Activated T-helper 1 cell treated with Interleukin-2 at 50 U/mL for 16 hours (primary cell): ENCODE data around the gene CCDC88A.
"Not testable (repeated sequence)": the region's sequence is repeated elsewhere in the genome, so short reads cannot be mapped to it uniquely, and the experiment has no call there.

Source experiments
- DNase-seq: peaks from one replicate; pipeline ENCODE4 v3.0.0-alpha.2; 2020; ENCODE audit warnings: low read depth

The CCDC88A gene

DNA sequence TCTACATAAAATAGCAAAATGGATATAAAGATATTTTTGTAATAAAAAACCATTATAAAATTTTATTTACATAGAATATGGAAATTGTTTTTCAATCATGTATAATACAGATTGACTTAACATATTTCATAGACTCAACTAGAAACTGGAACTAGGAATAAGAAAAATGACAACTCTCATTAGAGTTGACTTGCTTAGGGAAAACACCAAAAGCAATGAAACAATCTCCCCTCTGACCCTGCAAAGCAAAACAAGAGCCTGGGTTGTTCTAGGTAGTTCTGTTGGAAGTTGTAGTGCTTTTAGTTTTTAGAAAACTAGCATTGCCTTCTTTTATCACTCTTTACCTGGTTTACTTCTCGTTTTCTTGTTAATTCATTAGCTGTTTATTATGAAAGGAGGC, 118.4 kb downstream of the CCDC88A start:
- DNase-seq: no peak

DNA sequence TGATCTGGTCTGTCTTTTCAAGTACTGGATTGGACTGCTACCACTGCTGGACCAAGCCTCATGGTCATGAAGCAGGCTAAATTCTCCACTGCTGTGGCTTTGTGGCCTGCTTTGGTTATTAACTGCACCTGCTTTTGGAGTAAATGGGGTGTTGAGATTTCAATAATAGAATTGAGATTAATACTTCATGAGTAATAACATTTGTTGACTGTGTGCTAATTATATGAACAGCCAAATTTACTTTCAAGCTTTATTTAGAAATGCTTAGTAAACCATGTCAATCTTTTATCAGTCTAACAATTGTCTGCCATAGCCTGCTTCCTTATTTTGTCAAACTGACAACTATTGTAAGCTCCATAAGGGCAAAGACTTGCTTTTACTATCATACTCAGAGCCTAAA, 123.3 kb downstream of the CCDC88A start:
- no peak for DNase-seq

DNA sequence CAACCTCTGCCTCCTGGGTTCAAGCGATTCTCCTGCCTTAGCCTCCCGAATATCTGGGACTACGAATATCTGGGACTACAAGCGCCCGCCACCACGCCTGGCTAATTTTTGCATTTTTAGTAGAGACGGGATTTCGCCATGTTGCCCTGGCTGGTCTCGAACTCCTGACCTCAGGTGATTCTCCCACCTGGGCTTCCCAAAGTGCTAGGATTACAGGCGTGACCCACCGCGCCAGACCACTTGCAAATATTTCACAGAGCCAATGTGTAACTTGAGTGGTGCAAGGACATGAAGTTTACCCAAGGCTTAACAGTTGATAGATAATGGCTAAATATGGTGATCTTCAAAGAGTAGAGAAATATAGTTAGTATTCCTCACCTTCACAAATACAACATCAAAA, 136.6 kb downstream of the CCDC88A start:
- no peak for DNase-seq

GRCh38 chr2:55282110-55282917, 137.3 kb downstream of the CCDC88A start:
- DNase-seq: peak; percentile 82

DNA sequence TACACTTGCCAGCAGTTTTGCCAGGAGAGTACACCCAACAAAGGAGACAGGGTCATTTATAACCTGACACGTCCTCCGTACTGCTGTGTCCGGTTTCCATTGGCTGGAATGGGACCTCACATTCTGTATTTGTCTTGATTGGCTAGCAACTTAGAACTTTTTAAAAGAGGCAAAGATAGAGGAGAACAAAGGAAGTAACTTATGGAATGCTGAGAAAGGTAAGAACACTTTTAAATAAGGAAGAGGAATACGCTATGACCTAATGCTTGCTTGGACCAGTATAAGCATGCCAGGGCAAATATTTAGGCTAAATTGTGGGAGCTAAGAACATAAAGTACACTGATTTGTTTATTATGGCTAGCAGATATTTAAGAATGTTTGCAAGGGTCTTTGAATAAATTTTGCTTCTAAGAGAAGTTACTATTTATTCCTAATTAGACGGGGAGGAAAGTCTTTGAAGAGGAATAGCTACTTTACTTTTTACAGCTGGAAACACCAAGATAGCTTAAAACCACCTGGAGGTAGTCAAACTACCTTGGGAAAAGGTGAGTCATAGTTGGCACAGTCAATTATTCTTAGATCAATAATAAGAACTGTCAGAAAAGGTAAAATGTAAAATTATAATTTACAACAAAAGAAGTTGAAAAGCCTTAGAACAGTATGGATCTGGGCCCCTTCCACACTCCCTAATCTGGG, 138.7 kb downstream of the CCDC88A start:
- not testable (repeated sequence) for DNase-seq

DNA sequence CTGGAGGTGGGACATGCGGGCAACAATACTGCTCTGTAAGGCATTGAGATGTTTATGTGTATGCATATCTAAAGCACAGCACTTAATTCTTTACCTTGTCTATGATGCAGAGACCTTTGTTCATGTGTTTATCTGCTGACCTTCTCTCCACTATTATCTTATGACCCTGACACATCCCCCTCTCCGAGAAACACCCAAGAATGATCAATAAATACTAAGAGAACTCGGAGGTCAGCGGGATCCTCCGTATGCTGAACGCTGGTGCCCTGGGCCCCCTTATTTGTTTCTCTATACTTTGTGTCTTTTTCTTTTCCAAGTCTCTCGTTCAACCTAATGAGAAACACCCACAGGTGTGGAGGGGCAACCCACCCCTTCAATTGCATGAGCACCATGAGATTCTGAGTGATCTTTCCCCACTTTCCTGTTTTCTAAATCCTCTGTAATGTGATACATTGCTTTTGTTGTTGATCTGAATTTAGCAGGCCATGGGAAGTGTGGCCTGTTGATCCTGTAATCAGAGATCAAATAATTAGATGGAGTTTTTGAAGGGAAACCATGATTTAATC, 139.7 kb downstream of the CCDC88A start:
- not testable (repeated sequence) for DNase-seq

GRCh38 chr2:55279214-55279835, 140.3 kb downstream of the CCDC88A start:
- DNase-seq: not testable (repeated sequence)

DNA sequence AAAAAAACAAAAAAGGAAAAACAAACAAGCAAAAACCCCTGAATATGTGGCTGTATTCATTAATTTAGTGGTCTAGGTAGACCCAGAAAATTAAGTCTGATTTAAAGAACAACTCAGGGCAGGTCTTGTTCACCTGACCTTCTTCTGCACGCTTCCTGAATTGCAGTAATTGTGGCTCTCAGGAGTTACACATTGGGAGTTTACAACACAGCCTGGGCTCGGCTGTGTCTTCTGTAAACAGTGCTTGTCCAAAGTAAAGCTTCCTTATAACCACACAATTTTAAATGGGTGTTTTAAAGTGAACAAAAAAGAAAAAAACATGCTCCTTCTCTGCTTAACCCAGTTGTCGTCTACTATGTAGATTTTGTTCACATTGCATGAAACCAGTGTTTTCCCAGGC, 142.3 kb downstream of the CCDC88A start:
- no peak for DNase-seq

DNA sequence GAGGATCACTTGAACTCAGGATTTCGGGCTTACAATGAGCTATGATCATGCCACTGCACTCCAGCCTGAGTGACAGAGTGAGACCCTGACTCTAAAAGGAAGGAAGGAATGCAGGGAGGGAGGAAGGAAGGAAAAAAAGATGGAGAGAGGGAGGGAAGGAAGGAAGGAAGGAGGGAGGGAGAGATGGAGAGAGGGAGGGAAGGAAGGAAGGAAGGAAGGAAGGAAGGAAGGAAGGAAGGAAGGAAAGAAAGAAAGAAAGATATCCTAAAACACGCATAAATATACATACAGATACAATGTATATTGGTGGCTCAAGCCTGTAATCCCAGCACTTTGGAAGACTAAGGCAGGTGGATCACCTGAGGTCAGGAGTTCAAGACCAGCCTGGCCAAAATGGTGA, 145.3 kb downstream of the CCDC88A start:
- not testable (repeated sequence) for DNase-seq

GRCh38 chr2:55269645-55269990, 150.0 kb downstream of the CCDC88A start:
- DNase-seq: no peak

GRCh38 chr2:55268907-55269644, 150.6 kb downstream of the CCDC88A start, which contains the start of gene MTIF2:
TSS of gene MTIF2 (minus strand) at chr2:55269231. CDS start at chr2:55263858, 5,373 bp downstream.
- peak; percentile 80 for DNase-seq

DNA sequence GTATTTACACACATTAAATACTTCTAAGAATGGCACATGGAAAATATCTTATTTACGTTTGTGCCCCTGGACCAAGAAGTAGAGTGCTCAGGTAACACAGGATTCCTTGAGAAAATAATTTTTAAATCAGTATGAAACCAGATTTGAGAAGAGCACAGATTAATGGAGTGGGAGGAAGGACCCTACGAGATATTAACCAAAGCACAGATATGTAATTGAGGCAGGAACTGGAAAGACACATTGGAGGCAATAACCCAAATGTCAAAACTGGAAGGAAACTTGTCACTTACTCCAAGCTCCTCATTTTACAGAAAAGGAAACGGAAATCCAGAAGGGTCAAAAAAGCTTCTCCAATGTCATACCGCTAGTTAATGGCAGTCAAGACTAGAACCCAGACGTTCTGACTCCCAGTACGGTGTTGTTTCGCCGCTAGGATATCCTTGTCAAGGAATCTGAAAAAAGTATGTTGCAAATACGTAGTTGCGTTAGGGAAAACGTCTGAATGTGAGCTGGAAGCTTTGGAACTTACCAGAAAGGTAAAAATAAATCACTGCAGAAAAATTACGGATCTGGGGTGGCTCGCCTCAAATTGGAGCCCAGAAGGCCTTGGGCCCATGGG, 151.3 kb downstream of the CCDC88A start:
- DNase-seq: no peak

- not testable (repeated sequence) for DNase-seq
These were observed 160.1 kb downstream of the CCDC88A start for GRCh38 chr2:55259586-55259985.

- DNase-seq: no peak
These were observed 166.8 kb downstream of the CCDC88A start for GRCh38 chr2:55252832-55253231.

GRCh38 chr2:55247025-55247424, 172.6 kb downstream of the CCDC88A start:
- no peak for DNase-seq

DNA sequence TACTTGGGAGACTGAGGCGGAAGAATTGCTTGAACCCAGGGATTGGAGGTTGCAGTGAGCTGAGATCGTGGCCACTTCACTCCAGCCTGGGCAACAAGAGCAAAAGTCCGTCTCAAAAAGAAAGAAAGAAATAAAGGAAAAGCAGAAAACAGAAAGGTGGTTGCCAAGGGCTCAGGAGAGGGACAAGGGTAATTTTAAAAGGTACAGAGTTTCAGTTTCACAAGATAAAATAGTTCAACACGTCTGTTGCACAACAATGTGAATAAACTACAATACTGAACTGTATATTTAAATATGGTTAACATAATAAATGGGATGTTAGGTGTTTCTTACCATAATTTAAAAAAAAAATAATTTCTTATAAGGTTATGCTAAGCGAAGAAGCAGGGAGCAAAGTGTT, 174.2 kb downstream of the CCDC88A start:
- DNase-seq: no peak

DNA sequence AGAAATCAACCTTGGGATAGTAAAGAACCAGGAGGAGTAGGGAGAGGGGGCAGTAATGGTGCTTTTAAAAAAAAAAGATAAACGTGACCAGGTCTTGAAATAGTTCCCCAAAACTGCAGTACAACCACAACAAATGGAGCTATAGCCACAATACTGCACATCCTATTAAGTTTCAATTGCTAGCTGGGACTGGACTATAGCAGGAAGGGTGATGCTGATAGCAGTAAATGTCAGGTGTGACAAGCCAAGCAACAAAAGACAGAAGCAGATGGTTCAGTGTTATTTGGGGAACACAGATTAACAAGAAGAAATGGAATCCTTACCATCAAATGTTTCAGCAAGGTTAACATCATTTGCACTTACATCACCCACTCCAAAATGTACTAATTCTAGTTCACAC, 177.0 kb downstream of the CCDC88A start:
- no peak for DNase-seq

- DNase-seq: not testable (repeated sequence)
These were observed 178.1 kb downstream of the CCDC88A start for GRCh38 chr2:55241582-55241981.

DNA sequence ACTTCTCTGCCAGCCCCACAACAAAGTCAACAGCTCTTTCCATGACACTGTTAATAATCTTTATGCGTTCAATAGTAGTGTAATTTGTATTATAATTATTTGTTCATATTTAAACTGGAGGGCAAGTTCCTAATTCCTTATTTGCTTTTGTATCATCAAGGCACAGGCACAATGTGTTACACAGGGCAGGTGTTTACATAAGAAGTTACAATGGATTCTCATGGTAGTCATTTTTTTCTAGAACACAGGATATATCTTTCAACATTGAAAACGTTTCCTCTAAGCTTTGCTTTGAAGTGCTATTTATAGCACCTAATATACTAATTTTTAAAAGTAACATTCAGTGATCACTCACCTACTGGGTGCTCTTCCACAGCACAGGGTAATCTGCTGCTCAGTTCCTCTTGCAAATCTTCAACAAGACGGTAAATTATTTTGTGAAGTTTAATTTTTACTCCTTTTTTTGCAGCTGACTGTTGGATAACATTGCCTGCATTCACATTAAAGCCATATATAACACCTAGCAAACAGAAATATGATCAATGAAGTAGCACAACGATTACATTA, 179.9 kb downstream of the CCDC88A start:
- no peak for DNase-seq
